ENCODE data around the gene EIF2B2. TPM values are rescaled to one million over a fixed set of nuclear protein-coding genes. Genes with fewer than 3 reads are reported as not detected.

Gene EIF2B2
- total and polyA plus RNA-seq, 2 of the 13 experiments (the other 11 are each of a cell fraction or from before 2014, with no cell fraction given): 54.4 to 78.6 TPM

GRCh38 chr14:75050852-75051555, 48.3 kb downstream of the EIF2B2 start, which contains the start of gene MLH3 (continued):
- TF ChIP-seq ZNF576 (CRISPR knock-in tag; IDR thresholded peaks at IDR 0.05) (no peak), ZNF335 (CRISPR knock-in tag; IDR thresholded peaks at IDR 0.05) (no peak; the same call in 1 of the 2 replicates), ZIK1 (CRISPR knock-in tag; IDR thresholded peaks at IDR 0.05; ENCODE audit: borderline replicate concordance, low read depth) (peak; percentile 83; the same call in 1 of the 2 replicates), ZNF224 (CRISPR knock-in tag; IDR thresholded peaks at IDR 0.05) (0 out of 2 replicates have a peak, but pooled peaks have one; percentile 38), ZSCAN12 (CRISPR knock-in tag; IDR thresholded peaks at IDR 0.05) (peak; percentile 57; the same call in 1 of the 2 replicates), THAP11 (CRISPR knock-in tag; IDR thresholded peaks at IDR 0.05) (peak; percentile 47; the same call in 1 of the 2 replicates), REXO4 (CRISPR knock-in tag; IDR thresholded peaks at IDR 0.05; ENCODE audit: borderline replicate concordance) (no peak), CC2D1A (CRISPR knock-in tag; IDR thresholded peaks at IDR 0.05) (no peak), ZBTB2 (CRISPR knock-in tag; IDR thresholded peaks at IDR 0.05; ENCODE audit: low read depth) (peak; percentile 60; the same call in 1 of the 2 replicates), ATF5 (CRISPR knock-in tag; IDR thresholded peaks at IDR 0.05; ENCODE audit: low read depth) (0 out of 2 replicates have a peak, but pooled peaks have one; percentile 77), THAP8 (CRISPR knock-in tag; IDR thresholded peaks at IDR 0.05; ENCODE audit: borderline replicate concordance) (no peak), RERE (CRISPR knock-in tag; IDR thresholded peaks at IDR 0.05; ENCODE audit: low read depth) (no peak; the same call in 1 of the 2 replicates), ZNF160 (CRISPR knock-in tag; IDR thresholded peaks at IDR 0.05) (peak; percentile 75; the same call in 1 of the 2 replicates), KLF11 (CRISPR knock-in tag; IDR thresholded peaks at IDR 0.05) (no peak), ATAD3A (CRISPR knock-in tag; IDR thresholded peaks at IDR 0.05) (no peak), ZNF512B (CRISPR knock-in tag; IDR thresholded peaks at IDR 0.05; ENCODE audit: borderline replicate concordance) (no peak), ZFAT (CRISPR knock-in tag; conservative IDR thresholded peaks at IDR 0.05) (no peak)

Data from HepG2 (cell line).